Measurements from ENCODE around the gene ADGRG2. TPM values are rescaled to one million over a fixed set of nuclear protein-coding genes. Genes with fewer than 3 reads are reported as not detected.

Gene ADGRG2
- total and polyA plus RNA-seq, 10 donors: 1.8 to 3.0 (median 1.9) TPM

- no peaks in the 10 kb centered on the region for H3K9me3 ChIP-seq
- no peaks in the 10 kb centered on the region for H3K36me3 ChIP-seq
- DNase-seq: no peak
- H3K27ac ChIP-seq: no peak overlapping the region
- peak overlapping the region in 1 of 8 donors; percentile 64 for H3K4me3 ChIP-seq
- TF ChIP-seq, protein P1, sequence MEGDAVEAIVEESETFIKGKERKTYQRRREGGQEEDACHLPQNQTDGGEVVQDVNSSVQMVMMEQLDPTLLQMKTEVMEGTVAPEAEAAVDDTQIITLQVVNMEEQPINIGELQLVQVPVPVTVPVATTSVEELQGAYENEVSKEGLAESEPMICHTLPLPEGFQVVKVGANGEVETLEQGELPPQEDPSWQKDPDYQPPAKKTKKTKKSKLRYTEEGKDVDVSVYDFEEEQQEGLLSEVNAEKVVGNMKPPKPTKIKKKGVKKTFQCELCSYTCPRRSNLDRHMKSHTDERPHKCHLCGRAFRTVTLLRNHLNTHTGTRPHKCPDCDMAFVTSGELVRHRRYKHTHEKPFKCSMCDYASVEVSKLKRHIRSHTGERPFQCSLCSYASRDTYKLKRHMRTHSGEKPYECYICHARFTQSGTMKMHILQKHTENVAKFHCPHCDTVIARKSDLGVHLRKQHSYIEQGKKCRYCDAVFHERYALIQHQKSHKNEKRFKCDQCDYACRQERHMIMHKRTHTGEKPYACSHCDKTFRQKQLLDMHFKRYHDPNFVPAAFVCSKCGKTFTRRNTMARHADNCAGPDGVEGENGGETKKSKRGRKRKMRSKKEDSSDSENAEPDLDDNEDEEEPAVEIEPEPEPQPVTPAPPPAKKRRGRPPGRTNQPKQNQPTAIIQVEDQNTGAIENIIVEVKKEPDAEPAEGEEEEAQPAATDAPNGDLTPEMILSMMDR (IDR thresholded peaks at IDR 0.05 in 8 of 11, conservative IDR thresholded peaks at IDR 0.05 in 3 of 11): no peak
- no peak for TF ChIP-seq POLR2AphosphoS5 (IDR thresholded peaks at IDR 0.05)
- TF ChIP-seq POLR2A (IDR thresholded peaks at IDR 0.05): no peak
- intact Hi-C loops (cut with DNase I; ENCODE audit: low total_unique reads): no loop called here
- H3K27me3 ChIP-seq (replicated peaks in 1 of 7): peaks cover 0 to 67% (median 29%) of the 10 kb centered on the region in 7 donors
- H3K4me1 ChIP-seq: peaks cover 0 to 10% (median 4%) of the 10 kb centered on the region in 6 donors
- WGBS, 5 donors: 0 to 18% (median 9%) methylated on average over 1 to 26 of the region's 35 CpGs
These were observed 357 bp upstream of the ADGRG2 start for GRCh38 chrX:19122641-19123009.

GRCh38 chrX:19121466-19121865 is 802 bp downstream of the ADGRG2 start:
- 5 to 30% (median 6%) methylated on average over 14 to 18 of the region's 18 CpGs for WGBS, 5 donors
- Histone ChIP-seq H3K27ac (no peak overlapping the region), H3K36me3 (no peaks in the 10 kb centered on the region), H3K4me3 (peak overlapping the region in 6 of 8 donors; percentile 29 to 64 (median 34)), H3K9me3 (no peaks in the 10 kb centered on the region), H3K4me1 (peaks cover 0 to 10% (median 4%) of the 10 kb centered on the region in 6 donors), H3K27me3 (replicated peaks in 1 of 7) (peaks cover 0 to 69% (median 29%) of the 10 kb centered on the region in 7 donors)
- intact Hi-C loops (cut with DNase I; ENCODE audit: low total_unique reads): no loop called here
- TF ChIP-seq, protein P1 (IDR thresholded peaks at IDR 0.05 in 8 of 11, conservative IDR thresholded peaks at IDR 0.05 in 3 of 11): no peak
- TF ChIP-seq POLR2A (IDR thresholded peaks at IDR 0.05) (no peak), POLR2AphosphoS5 (IDR thresholded peaks at IDR 0.05) (no peak)
- no peak for DNase-seq

DNA sequence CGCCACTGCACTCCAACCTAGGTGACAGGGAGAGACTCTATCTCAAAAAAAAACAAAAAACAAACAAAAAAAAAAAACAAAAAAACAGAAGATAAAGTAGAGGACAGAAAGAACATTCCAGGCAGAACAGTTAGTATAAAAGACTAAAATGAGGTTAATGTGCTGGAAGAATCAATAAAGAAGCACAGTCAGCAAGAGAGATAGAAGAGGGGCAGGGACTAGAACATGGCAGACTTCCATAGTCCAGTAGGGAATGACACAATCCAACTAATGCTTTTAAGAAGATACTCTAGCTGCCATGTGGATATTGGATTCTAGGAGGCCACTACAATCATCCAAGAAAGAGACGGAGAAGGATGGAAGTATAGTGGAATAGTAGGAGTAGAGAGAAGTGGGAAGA is 11.6 kb downstream of the ADGRG2 start:
- Histone ChIP-seq H3K27ac (no peak overlapping the region), H3K36me3 (no peaks in the 10 kb centered on the region), H3K4me1 (no peaks in the 10 kb centered on the region), H3K27me3 (replicated peaks in 1 of 7) (peaks cover 0 to 18% (median 0%) of the 10 kb centered on the region in 7 donors), H3K4me3 (no peak overlapping the region), H3K9me3 (no peaks in the 10 kb centered on the region)
- TF ChIP-seq, protein P1 (IDR thresholded peaks at IDR 0.05 in 8 of 11, conservative IDR thresholded peaks at IDR 0.05 in 3 of 11): no peak
- no peak for TF ChIP-seq POLR2A (IDR thresholded peaks at IDR 0.05)
- TF ChIP-seq POLR2AphosphoS5 (IDR thresholded peaks at IDR 0.05): no peak
- intact Hi-C loops (cut with DNase I; ENCODE audit: low total_unique reads): no loop called here
- 83 to 94% (median 85%) methylated on average over 2 of the region's 2 CpGs for WGBS, 5 donors
- no peak for DNase-seq

- Histone ChIP-seq H3K4me3 (no peak overlapping the region), H3K27me3 (replicated peaks in 1 of 7) (peaks cover 0 to 7% (median 0%) of the 10 kb centered on the region in 7 donors), H3K4me1 (no peaks in the 10 kb centered on the region), H3K27ac (no peak overlapping the region), H3K9me3 (no peaks in the 10 kb centered on the region), H3K36me3 (no peaks in the 10 kb centered on the region)
- 25 to 35% (median 28%) methylated on average over 6 of the region's 6 CpGs for WGBS, 5 donors
- intact Hi-C loops (cut with DNase I; ENCODE audit: low total_unique reads): no loop called here
- DNase-seq: no peak
- TF ChIP-seq POLR2A (IDR thresholded peaks at IDR 0.05) (no peak), POLR2AphosphoS5 (IDR thresholded peaks at IDR 0.05) (no peak)
- TF ChIP-seq, protein P1 (IDR thresholded peaks at IDR 0.05 in 8 of 11, conservative IDR thresholded peaks at IDR 0.05 in 3 of 11): no peak
These were observed 15.2 kb downstream of the ADGRG2 start for GRCh38 chrX:19107035-19107434.

Measured in spleen (tissue), 11 donors.